Astrocyte of the spinal cord (primary cell): ENCODE results near the gene POMP.

Experiments
- DNase-seq: peaks from one replicate; pipeline ENCODE4 v3.0.0; 2011; ENCODE audit warnings: low read depth, low spot score
- H3K4me3 ChIP-seq: 2 replicates; pipeline ENCODE4 v1.5.1; 2011; ENCODE audit warnings: low read depth, mild to moderate bottlenecking, low read length, moderate library complexity
- CTCF ChIP-seq: IDR thresholded peaks from 2 replicates; pipeline ENCODE4 v1.5.1; 2012; ENCODE audit warnings: low read depth, mild to moderate bottlenecking, low read length, inconsistent platforms
- in situ Hi-C: cut with HindIII; loops from 2 replicates; pipeline ENCODE4 v1.10.0; 2017; ENCODE audit warnings: low sequenced_read_pairs

POMP gene

GRCh38 chr13:28636677-28637317 is 22.1 kb upstream of the POMP start:
- H3K4me3 ChIP-seq, result no peak overlapping the region
- in situ Hi-C loops, result no loop called here
- peak; percentile 69 for DNase-seq
- peak; percentile 92 for TF ChIP-seq CTCF

GRCh38 chr13:28637714-28638355 is 21.1 kb upstream of the POMP start:
- no peak for TF ChIP-seq CTCF
- in situ Hi-C loops, result no loop called here
- DNase-seq, result peak; percentile 35
- H3K4me3 ChIP-seq, result no peak overlapping the region

GRCh38 chr13:28638756-28639155 is 20.2 kb upstream of the POMP start:
- in situ Hi-C loops, result no loop called here
- no peak for DNase-seq
- no peak overlapping the region for H3K4me3 ChIP-seq
- no peak for TF ChIP-seq CTCF

GRCh38 chr13:28640861-28641599 is 17.9 kb upstream of the POMP start:
- H3K4me3 ChIP-seq, result no peak overlapping the region
- in situ Hi-C loops, result no loop called here
- DNase-seq, result peak; percentile 5
- no peak for TF ChIP-seq CTCF

GRCh38 chr13:28641600-28641926 is 17.4 kb upstream of the POMP start:
- H3K4me3 ChIP-seq, result no peak overlapping the region
- no peak for DNase-seq
- TF ChIP-seq CTCF, result no peak
- in situ Hi-C loops, result no loop called here

- TF ChIP-seq CTCF, result no peak
- in situ Hi-C loops, result no loop called here
- DNase-seq, result no peak
These were observed 8.6 kb upstream of the POMP start for GRCh38 chr13:28650284-28650683.

More at GRCh38 chr13:28650284-28650683, 8.6 kb upstream of the POMP start:
- H3K4me3 ChIP-seq, result no peak overlapping the region
